Measurements from ENCODE around the gene ELF3.

- no peak for TF ChIP-seq CTCF (IDR thresholded peaks at IDR 0.05)
- no peak for TF ChIP-seq POLR2A (IDR thresholded peaks at IDR 0.05)
- no peak for TF ChIP-seq EP300 (IDR thresholded peaks at IDR 0.05)
- TF ChIP-seq POLR2AphosphoS5 (IDR thresholded peaks at IDR 0.05): no peak
Observed at GRCh38 chr1:201964261-201964660, 46.1 kb upstream of the ELF3 start.
